MCF 10A (cell line): ENCODE data around the gene FSD1. TPM values are rescaled to one million over a fixed set of nuclear protein-coding genes. Genes with fewer than 3 reads are reported as not detected.
A peak's percentile ranks its signal among the peaks of the same experiment; 100 is the strongest.

ENCODE experiments used
- BruUV-seq: library from RNA; stranded (reverse); fragments of 400-500 nt; replicated peaks from 2 replicates; lab custom pipeline; 2021; lab: Mats Ljungman, UMichigan
- CTCF ChIA-PET: fragments of 300-600 bp; sonication (Branson Sonifier 250); formaldehyde crosslinking; extraction: SDS; loops from one replicate; lab custom pipeline; 2021; ENCODE audit warnings: antibody characterized with exemption, inconsistent platforms; lab: Yijun Ruan, JAX
- POLR2A ChIA-PET: fragments of 300-600, 350-650 bp; sonication (Branson Sonifier 250); formaldehyde crosslinking; extraction: SDS; loops from one replicate; lab custom pipeline; 2020; ENCODE audit warnings: antibody characterized with exemption, inconsistent platforms; lab: Yijun Ruan, JAX
- DNase-seq: peaks from one replicate; pipeline ENCODE4 v3.0.0-alpha.2; 2018; ENCODE audit not compliant: unreplicated experiment
- H3K27ac Mint-ChIP-seq: one replicate; pipeline ENCODE4 v1.8.0; 2022; ENCODE audit warnings: mild to moderate bottlenecking, low read depth, mixed read lengths; ENCODE audit not compliant: unreplicated experiment
- H3K27me3 Mint-ChIP-seq: one replicate; pipeline ENCODE4 v1.8.0; 2022; ENCODE audit warnings: mixed read lengths; ENCODE audit not compliant: insufficient read depth, unreplicated experiment
- H3K36me3 Mint-ChIP-seq: one replicate; pipeline ENCODE4 v1.8.0; 2022; ENCODE audit warnings: mild to moderate bottlenecking, moderate library complexity, mixed read lengths; ENCODE audit not compliant: insufficient read depth, unreplicated experiment
- H3K4me1 Mint-ChIP-seq: one replicate; pipeline ENCODE4 v1.8.0; 2022; ENCODE audit warnings: mixed read lengths; ENCODE audit not compliant: insufficient read depth, unreplicated experiment
- H3K4me3 Mint-ChIP-seq: one replicate; pipeline ENCODE4 v1.8.0; 2022; ENCODE audit warnings: mild to moderate bottlenecking, moderate library complexity, mixed read lengths; ENCODE audit not compliant: unreplicated experiment
- H3K9me3 Mint-ChIP-seq: one replicate; pipeline ENCODE4 v1.8.0; 2022; ENCODE audit warnings: mixed read lengths; ENCODE audit not compliant: unreplicated experiment
- CTCF ChIP-seq: fragments of 200-600 bp; IDR thresholded peaks from one replicate; pipeline ENCODE4 v1.8.0; 2022; ENCODE audit warnings: antibody characterized with exemption, mild to moderate bottlenecking; ENCODE audit not compliant: unreplicated experiment
- intact Hi-C: fragments of 100-400 bp; cut with micrococcal nuclease; formaldehyde crosslinking; loops from 2 replicates; pipeline ENCODE4 v1.14.1; 2022
- total RNA-seq: library from RNA; stranded (reverse); gene quantifications from 2 replicates; pipeline ENCODE4 v1.2.3, GENCODE V29; 2022

FSD1 gene
- total RNA-seq, 1 experiment from 2014 or later, result not detected

- ChIA-PET CTCF (interaction anchor here (0.6 to 1.1 kb wide), 6 partner anchors 8 to 32 kb away, joined by 3 to 4 read pairs (median 4); partner anchors contain the start of gene MPND), POLR2A (interaction anchor here (0.8 to 2.3 kb wide), 7 partner anchors 9 to 33 kb away, joined by 3 to 22 read pairs (median 4); partner anchors contain the start of genes CHAF1A, MPND and SH3GL1)
- Mint-ChIP-seq H3K9me3 (no peaks in the 10 kb centered on the region), H3K4me1 (peaks cover 11% of the 10 kb centered on the region), H3K27ac (peak overlapping the region; percentile 85), H3K36me3 (peaks cover 63% of the 10 kb centered on the region), H3K27me3 (no peaks in the 10 kb centered on the region), H3K4me3 (peak overlapping the region; percentile 73)
- intact Hi-C loops, result no loop called here
- no TSS peak for BruUV-seq
- no peak for TF ChIP-seq CTCF
- peak; percentile 52 for DNase-seq
Observed at GRCh38 chr19:4368128-4368820, 63.9 kb downstream of the FSD1 start.

GRCh38 chr19:4369109-4369887 lies 64.9 kb downstream of the FSD1 start:
- DNase-seq, result peak; percentile 93
- Mint-ChIP-seq H3K27me3 (no peaks in the 10 kb centered on the region), H3K36me3 (peaks cover 57% of the 10 kb centered on the region), H3K4me3 (peak overlapping the region; percentile 73), H3K9me3 (no peaks in the 10 kb centered on the region), H3K4me1 (peaks cover 18% of the 10 kb centered on the region), H3K27ac (peak overlapping the region; percentile 85)
- intact Hi-C loops, result loop anchor here (1.0 kb wide), 1 partner anchor 31 kb away; the partner anchor contains the start of gene SH3GL1
- CTCF ChIA-PET, result interaction anchor here (0.6 to 2.4 kb wide), 6 partner anchors 15 to 80 kb away, joined by 3 to 12 read pairs (median 4); partner anchors contain the start of genes MPND and SH3GL1
- POLR2A ChIA-PET, result interaction anchor here (0.6 to 2.4 kb wide), 11 partner anchors 9 to 1254 kb away, joined by 3 to 29 read pairs (median 5); partner anchors contain the start of genes CHAF1A, MPND and SH3GL1
- TF ChIP-seq CTCF, result no peak
- BruUV-seq, result no TSS peak

GRCh38 chr19:4369888-4370260 lies 65.5 kb downstream of the FSD1 start:
- intact Hi-C loops, result loop anchor here (1.0 kb wide), 1 partner anchor 30 kb away; the partner anchor contains the start of gene SH3GL1
- peak; percentile 59 for TF ChIP-seq CTCF
- H3K4me1 Mint-ChIP-seq, result peaks cover 24% of the 10 kb centered on the region
- ChIA-PET CTCF (interaction anchor here (0.5 to 2.4 kb wide), 10 partner anchors 8 to 111 kb away, joined by 3 to 12 read pairs (median 3); partner anchors contain the start of gene SH3GL1), POLR2A (interaction anchor here (0.5 to 2.4 kb wide), 6 partner anchors 10 to 1253 kb away, joined by 3 to 29 read pairs (median 5); partner anchors contain the start of genes CHAF1A, MPND and SH3GL1)
- peak overlapping the region; percentile 73 for H3K4me3 Mint-ChIP-seq
- H3K27ac Mint-ChIP-seq, result no peak overlapping the region
- peak; percentile 77 for DNase-seq
- H3K9me3 Mint-ChIP-seq, result no peaks in the 10 kb centered on the region
- H3K27me3 Mint-ChIP-seq, result no peaks in the 10 kb centered on the region
- no TSS peak for BruUV-seq
- H3K36me3 Mint-ChIP-seq, result peaks cover 51% of the 10 kb centered on the region
